Measurements from ENCODE around the gene SPAM1.

The SPAM1 gene

GRCh38 chr7:123939784-123940183 is 14.7 kb downstream of the SPAM1 start:
- no peaks in the 10 kb centered on the region for H3F3A ChIP-seq (ENCODE audit: control insufficient read depth, insufficient read depth)
- no peaks in the 10 kb centered on the region for H3K36me3 ChIP-seq (ENCODE audit: control insufficient read depth, low read length)
- H3K4me1 ChIP-seq (ENCODE audit: control insufficient read depth, low read length): no peaks in the 10 kb centered on the region
- no peak overlapping the region for H3K4me2 ChIP-seq (ENCODE audit: low read length)
- no peaks in the 10 kb centered on the region for H3K9me3 ChIP-seq (ENCODE audit: control insufficient read depth, insufficient read depth, low read length)
- no peaks in the 10 kb centered on the region for H4K20me1 ChIP-seq (ENCODE audit: control insufficient read depth, insufficient read depth, low read depth, low read length)
- no peaks in the 10 kb centered on the region for H3K9me2 ChIP-seq (replicated peaks; ENCODE audit: control insufficient read depth, low read length)
- no peak overlapping the region for H3K27ac ChIP-seq (ENCODE audit: low read depth, low read length)
- TF ChIP-seq CTCF (IDR thresholded peaks at IDR 0.05; ENCODE audit: low read depth, low read length, poor library complexity, severe bottlenecking) (no peak), EZH2phosphoT487 (IDR thresholded peaks at IDR 0.05; ENCODE audit: borderline replicate concordance, low read length) (no peak)
- H3K4me3 ChIP-seq (ENCODE audit: low read length): no peak overlapping the region
- H3K79me2 ChIP-seq (ENCODE audit: control insufficient read depth, low read length): no peaks in the 10 kb centered on the region
- no peaks in the 10 kb centered on the region for H3K27me3 ChIP-seq (ENCODE audit: control insufficient read depth, low read length)

- Histone ChIP-seq H3K9me2 (replicated peaks; ENCODE audit: control insufficient read depth, low read length) (no peaks in the 10 kb centered on the region), H3K79me2 (ENCODE audit: control insufficient read depth, low read length) (no peaks in the 10 kb centered on the region), H3K27me3 (ENCODE audit: control insufficient read depth, low read length) (no peaks in the 10 kb centered on the region), H3K36me3 (ENCODE audit: control insufficient read depth, low read length) (no peaks in the 10 kb centered on the region), H3K27ac (ENCODE audit: low read depth, low read length) (no peak overlapping the region), H3K4me1 (ENCODE audit: control insufficient read depth, low read length) (no peaks in the 10 kb centered on the region), H4K20me1 (ENCODE audit: control insufficient read depth, insufficient read depth, low read depth, low read length) (no peaks in the 10 kb centered on the region), H3K4me2 (ENCODE audit: low read length) (no peak overlapping the region), H3K9me3 (ENCODE audit: control insufficient read depth, insufficient read depth, low read length) (no peaks in the 10 kb centered on the region), H3F3A (ENCODE audit: control insufficient read depth, insufficient read depth) (no peaks in the 10 kb centered on the region), H3K4me3 (ENCODE audit: low read length) (no peak overlapping the region)
- no peak for TF ChIP-seq CTCF (IDR thresholded peaks at IDR 0.05; ENCODE audit: low read depth, low read length, poor library complexity, severe bottlenecking)
- no peak for TF ChIP-seq EZH2phosphoT487 (IDR thresholded peaks at IDR 0.05; ENCODE audit: borderline replicate concordance, low read length)
Measured at GRCh38 chr7:123941391-123942180, 16.5 kb downstream of the SPAM1 start.

GRCh38 chr7:123944395-123944794 is 19.4 kb downstream of the SPAM1 start:
- Histone ChIP-seq H3F3A (ENCODE audit: control insufficient read depth, insufficient read depth) (no peaks in the 10 kb centered on the region), H3K4me3 (ENCODE audit: low read length) (no peak overlapping the region), H3K79me2 (ENCODE audit: control insufficient read depth, low read length) (no peaks in the 10 kb centered on the region), H3K27me3 (ENCODE audit: control insufficient read depth, low read length) (no peaks in the 10 kb centered on the region), H3K9me2 (replicated peaks; ENCODE audit: control insufficient read depth, low read length) (no peaks in the 10 kb centered on the region), H3K36me3 (ENCODE audit: control insufficient read depth, low read length) (no peaks in the 10 kb centered on the region), H3K4me2 (ENCODE audit: low read length) (no peak overlapping the region), H4K20me1 (ENCODE audit: control insufficient read depth, insufficient read depth, low read depth, low read length) (no peaks in the 10 kb centered on the region), H3K27ac (ENCODE audit: low read depth, low read length) (no peak overlapping the region), H3K9me3 (ENCODE audit: control insufficient read depth, insufficient read depth, low read length) (no peaks in the 10 kb centered on the region), H3K4me1 (ENCODE audit: control insufficient read depth, low read length) (no peaks in the 10 kb centered on the region)
- no peak for TF ChIP-seq CTCF (IDR thresholded peaks at IDR 0.05; ENCODE audit: low read depth, low read length, poor library complexity, severe bottlenecking)
- TF ChIP-seq EZH2phosphoT487 (IDR thresholded peaks at IDR 0.05; ENCODE audit: borderline replicate concordance, low read length): no peak
